Ovary (tissue), 3 donors: Measurements from ENCODE around the gene SHBG.

Experiments
- EP300 ChIP-seq: sonication (generic); formaldehyde crosslinking; IDR thresholded peaks from one replicate; pipeline ENCODE4 v1.6.1; 2017; ENCODE audit warnings: antibody characterized with exemption
- POLR2A ChIP-seq: fragments of 450-650 bp; IDR thresholded peaks from one replicate; pipeline ENCODE4 v1.6.1; 2017; ENCODE audit warnings: antibody characterized with exemption, mild to moderate bottlenecking, moderate library complexity
- TF ChIP-seq, protein P1 (sequence below), 3 donors: fragments of 450-650 bp in 2 of 3; fragments of 200-600 bp in 1 of 3; IDR thresholded peaks; one replicate each; pipeline versions ENCODE4 v1.5.1 to v1.8.0; 2016 to 2022; ENCODE audit warnings: antibody characterized with exemption in 3 of 3, mild to moderate bottlenecking in 1 of 3
- donor health status: DM: no; HTN: no; CAD: no.

DNA sequence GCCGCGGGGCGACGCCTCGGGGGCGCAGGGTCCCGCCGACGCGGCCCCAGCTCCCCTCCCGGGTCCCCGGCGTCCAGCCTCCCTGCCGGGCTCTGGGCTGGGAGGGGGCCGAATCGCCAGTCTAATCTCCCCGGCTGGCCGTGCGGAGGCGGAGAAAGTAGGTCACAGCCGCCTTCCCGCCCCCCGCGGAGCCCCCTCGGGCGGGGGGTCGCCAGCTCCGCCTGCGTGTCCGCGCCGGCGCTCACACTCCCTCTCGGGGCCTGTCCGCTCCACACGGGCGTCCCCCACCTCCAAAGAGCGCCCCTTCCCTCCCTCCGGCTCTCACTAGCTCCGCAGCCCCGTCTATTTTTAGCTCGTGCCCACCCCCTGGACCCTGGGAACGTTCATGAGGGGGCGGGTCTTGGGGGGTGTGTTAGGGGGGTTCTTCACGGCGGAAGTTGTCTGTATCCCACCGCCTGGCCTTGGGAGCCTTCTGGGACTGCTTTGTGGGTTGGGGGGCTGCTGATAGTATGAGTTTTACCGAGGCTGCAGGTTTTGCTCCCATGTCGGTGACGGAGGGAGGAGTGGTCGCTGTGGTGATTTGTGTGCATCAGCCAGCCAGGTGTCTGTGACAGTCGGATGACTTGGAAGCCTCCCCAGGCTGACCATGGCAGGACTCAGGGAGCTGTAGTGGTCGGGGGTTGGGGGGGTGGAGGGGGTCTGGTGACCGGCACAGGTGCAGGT is 21.9 kb downstream of the SHBG start:
- no peak for TF ChIP-seq POLR2A
- TF ChIP-seq, protein P1, sequence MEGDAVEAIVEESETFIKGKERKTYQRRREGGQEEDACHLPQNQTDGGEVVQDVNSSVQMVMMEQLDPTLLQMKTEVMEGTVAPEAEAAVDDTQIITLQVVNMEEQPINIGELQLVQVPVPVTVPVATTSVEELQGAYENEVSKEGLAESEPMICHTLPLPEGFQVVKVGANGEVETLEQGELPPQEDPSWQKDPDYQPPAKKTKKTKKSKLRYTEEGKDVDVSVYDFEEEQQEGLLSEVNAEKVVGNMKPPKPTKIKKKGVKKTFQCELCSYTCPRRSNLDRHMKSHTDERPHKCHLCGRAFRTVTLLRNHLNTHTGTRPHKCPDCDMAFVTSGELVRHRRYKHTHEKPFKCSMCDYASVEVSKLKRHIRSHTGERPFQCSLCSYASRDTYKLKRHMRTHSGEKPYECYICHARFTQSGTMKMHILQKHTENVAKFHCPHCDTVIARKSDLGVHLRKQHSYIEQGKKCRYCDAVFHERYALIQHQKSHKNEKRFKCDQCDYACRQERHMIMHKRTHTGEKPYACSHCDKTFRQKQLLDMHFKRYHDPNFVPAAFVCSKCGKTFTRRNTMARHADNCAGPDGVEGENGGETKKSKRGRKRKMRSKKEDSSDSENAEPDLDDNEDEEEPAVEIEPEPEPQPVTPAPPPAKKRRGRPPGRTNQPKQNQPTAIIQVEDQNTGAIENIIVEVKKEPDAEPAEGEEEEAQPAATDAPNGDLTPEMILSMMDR (IDR thresholded peaks at IDR 0.05) = peak in 1 of 3 donors; percentile 17
- no peak for TF ChIP-seq EP300
